HUES64 (cell line): ENCODE measurements around the gene ZCCHC24.

Experiments
- H3K27ac ChIP-seq: 2 replicates; pipeline ENCODE4 v1.7.0; 2013; ENCODE audit warnings: low read depth, low read length, inconsistent platforms
- H3K27me3 ChIP-seq: 2 replicates; pipeline ENCODE4 v1.6.1; 2013; ENCODE audit warnings: mild to moderate bottlenecking, low read length; ENCODE audit not compliant: insufficient read depth
- H3K36me3 ChIP-seq: 2 replicates; pipeline ENCODE4 v1.6.1; 2013; ENCODE audit warnings: mild to moderate bottlenecking, low read length; ENCODE audit not compliant: insufficient read depth
- H3K4me1 ChIP-seq: 2 replicates; pipeline ENCODE4 v1.6.1; 2013; ENCODE audit warnings: mild to moderate bottlenecking, low read length, moderate library complexity; ENCODE audit not compliant: insufficient read depth
- H3K4me3 ChIP-seq: 2 replicates; pipeline ENCODE4 v1.5.1; 2013; ENCODE audit warnings: mild to moderate bottlenecking, low read length, moderate library complexity
- H3K9ac ChIP-seq: 2 replicates; pipeline ENCODE4 v1.6.1; 2013; ENCODE audit warnings: mild to moderate bottlenecking, low read depth, low read length
- H3K9me3 ChIP-seq: 2 replicates; pipeline ENCODE4 v1.6.1; 2013; ENCODE audit warnings: low read depth, low read length; ENCODE audit not compliant: insufficient read depth
- WGBS: fragments of 150-250, 120-280 bp; methylation state at CpG from one replicate; pipeline ENCODE4 v1.1.7; 2013; ENCODE audit warnings: missing lambda C conversion rate; 5-methylcytosine and 5-hydroxymethylcytosine counted together

The ZCCHC24 gene

DNA sequence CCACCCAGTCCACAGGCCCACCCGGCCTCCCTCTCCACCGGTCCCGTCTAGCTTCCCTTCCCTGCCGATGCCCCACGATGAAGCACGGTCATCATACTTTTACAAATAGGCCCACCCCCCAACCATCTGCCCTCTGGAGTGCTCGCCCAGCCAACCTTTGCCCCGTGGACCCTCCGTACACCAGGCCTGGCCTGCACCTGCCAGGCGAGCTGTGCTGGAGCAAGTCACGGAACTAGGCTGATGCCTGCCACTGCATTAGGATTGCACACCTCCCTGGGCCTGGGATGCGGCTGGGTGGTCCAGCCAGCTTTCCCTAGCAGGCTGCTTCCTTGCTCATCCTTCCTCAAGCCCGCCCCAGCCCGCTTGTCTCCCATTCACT is 53.4 kb downstream of the ZCCHC24 start:
- no peaks in the 10 kb centered on the region for H3K27me3 ChIP-seq
- H3K27ac ChIP-seq, result no peak overlapping the region
- no peaks in the 10 kb centered on the region for H3K9me3 ChIP-seq
- no peaks in the 10 kb centered on the region for H3K4me1 ChIP-seq
- 84% methylated on average over 14 of the region's 14 CpGs for WGBS
- H3K9ac ChIP-seq, result no peak overlapping the region
- H3K4me3 ChIP-seq, result no peak overlapping the region
- H3K36me3 ChIP-seq, result no peaks in the 10 kb centered on the region

- Histone ChIP-seq H3K36me3 (no peaks in the 10 kb centered on the region), H3K27ac (no peak overlapping the region)
These were observed 54.0 kb downstream of the ZCCHC24 start for GRCh38 chr10:79391231-79392019.

DNA sequence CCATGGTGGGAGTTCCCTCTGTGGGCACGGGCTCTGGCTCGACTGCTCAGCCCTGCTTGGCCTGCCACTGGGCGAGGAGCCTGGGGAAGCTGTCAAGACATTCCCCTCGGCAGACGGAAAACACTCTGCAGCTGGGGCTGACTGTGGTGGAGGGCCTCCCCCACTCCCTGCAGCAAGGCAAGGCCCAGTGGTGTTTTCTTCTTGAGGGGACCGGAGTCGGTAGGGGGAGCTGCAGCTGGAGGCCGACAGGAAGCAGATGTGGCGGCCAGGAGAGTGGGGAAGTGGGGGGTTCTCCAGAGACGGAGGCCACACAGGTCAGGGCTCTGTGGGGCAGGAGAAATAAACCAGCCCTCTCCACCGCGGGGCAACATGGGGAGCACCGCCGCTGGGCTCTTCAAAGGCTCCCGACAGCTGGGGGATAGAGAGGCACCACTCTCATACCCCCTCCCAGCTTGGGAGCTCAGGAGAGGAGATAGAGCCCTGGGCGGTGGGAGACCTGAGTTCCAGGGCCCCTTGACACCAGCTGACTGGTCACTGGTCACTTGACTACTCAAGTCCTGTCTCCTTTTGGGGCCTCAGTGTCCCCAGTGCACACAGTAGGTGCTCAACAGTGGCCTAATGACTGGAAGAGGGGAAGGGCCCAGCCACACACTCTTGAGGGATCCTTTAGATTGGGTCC is 54.7 kb downstream of the ZCCHC24 start:
- Histone ChIP-seq H3K36me3 (no peaks in the 10 kb centered on the region), H3K27ac (no peak overlapping the region), H3K9ac (no peak overlapping the region), H3K9me3 (no peaks in the 10 kb centered on the region), H3K27me3 (no peaks in the 10 kb centered on the region), H3K4me1 (no peaks in the 10 kb centered on the region), H3K4me3 (no peak overlapping the region)
- WGBS, result 85% methylated on average over 16 of the region's 16 CpGs

More at GRCh38 chr10:79391231-79392019, 54.0 kb downstream of the ZCCHC24 start:
- Histone ChIP-seq H3K9me3 (no peaks in the 10 kb centered on the region), H3K9ac (no peak overlapping the region), H3K27me3 (no peaks in the 10 kb centered on the region), H3K4me1 (no peaks in the 10 kb centered on the region), H3K4me3 (no peak overlapping the region)
- WGBS, result 82% methylated on average over 12 of the region's 12 CpGs

- WGBS, result 98% methylated on average over 2 of the region's 2 CpGs
- no peak overlapping the region for H3K27ac ChIP-seq
- no peak overlapping the region for H3K9ac ChIP-seq
- no peaks in the 10 kb centered on the region for H3K4me1 ChIP-seq
- no peak overlapping the region for H3K4me3 ChIP-seq
- no peaks in the 10 kb centered on the region for H3K27me3 ChIP-seq
- no peaks in the 10 kb centered on the region for H3K36me3 ChIP-seq
- H3K9me3 ChIP-seq, result no peaks in the 10 kb centered on the region
These were observed 55.4 kb downstream of the ZCCHC24 start for GRCh38 chr10:79390057-79390456.

- H3K9me3 ChIP-seq, result no peaks in the 10 kb centered on the region
- H3K27me3 ChIP-seq, result no peaks in the 10 kb centered on the region
- H3K36me3 ChIP-seq, result no peaks in the 10 kb centered on the region
- WGBS, result 85% methylated on average over 10 of the region's 11 CpGs
- no peaks in the 10 kb centered on the region for H3K4me1 ChIP-seq
- H3K9ac ChIP-seq, result no peak overlapping the region
- no peak overlapping the region for H3K4me3 ChIP-seq
- no peak overlapping the region for H3K27ac ChIP-seq
These were observed 57.2 kb downstream of the ZCCHC24 start for GRCh38 chr10:79387974-79388850.

GRCh38 chr10:79387466-79387973 is 57.9 kb downstream of the ZCCHC24 start:
- 90% methylated on average over 5 of the region's 5 CpGs for WGBS
- Histone ChIP-seq H3K9ac (no peak overlapping the region), H3K9me3 (no peaks in the 10 kb centered on the region), H3K27me3 (no peaks in the 10 kb centered on the region), H3K27ac (no peak overlapping the region), H3K4me1 (no peaks in the 10 kb centered on the region), H3K36me3 (no peaks in the 10 kb centered on the region), H3K4me3 (no peak overlapping the region)

DNA sequence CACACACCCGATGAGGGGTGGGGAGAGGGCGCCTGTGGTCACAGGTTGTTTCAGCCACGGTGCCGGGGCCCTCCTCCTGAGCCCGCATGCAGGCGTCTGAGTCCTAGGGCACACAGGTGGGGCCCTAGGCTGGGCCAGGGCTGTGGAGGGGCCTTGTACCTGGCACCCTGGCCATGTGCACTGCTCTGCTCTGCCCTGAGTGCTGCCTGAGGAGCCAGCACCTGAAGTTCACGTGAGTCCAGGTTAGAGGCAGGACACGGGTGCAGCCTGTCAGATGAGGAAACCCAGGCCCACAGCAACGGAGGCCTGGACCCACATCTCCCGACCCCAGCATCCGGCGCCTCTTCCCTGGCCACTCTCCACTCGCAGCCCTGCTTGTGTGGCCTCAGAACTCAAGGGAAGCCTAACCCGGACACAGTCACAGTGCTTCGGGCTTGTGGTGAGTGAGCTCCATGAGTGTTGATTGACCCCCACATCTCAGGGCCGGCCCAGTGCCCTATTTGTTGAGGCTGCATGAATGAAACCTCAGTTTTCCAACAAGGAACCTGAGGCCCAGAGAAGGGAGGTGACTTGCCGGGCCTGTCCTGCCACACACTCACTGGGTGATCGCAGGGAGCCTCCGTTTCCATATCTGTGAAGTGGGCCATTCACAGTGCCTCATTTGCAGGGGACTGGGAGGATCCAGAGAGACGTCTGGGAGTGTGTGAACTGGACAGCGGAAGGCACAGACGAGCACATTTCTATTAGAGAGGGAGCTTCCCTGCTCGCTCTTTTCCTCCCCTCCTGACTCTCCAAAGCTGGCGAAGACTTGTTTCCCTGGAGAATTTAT is 58.6 kb downstream of the ZCCHC24 start:
- 84% methylated on average over 24 of the region's 24 CpGs for WGBS
- Histone ChIP-seq H3K9me3 (no peaks in the 10 kb centered on the region), H3K9ac (no peak overlapping the region), H3K4me3 (no peak overlapping the region), H3K27me3 (no peaks in the 10 kb centered on the region), H3K36me3 (no peaks in the 10 kb centered on the region), H3K27ac (no peak overlapping the region), H3K4me1 (no peaks in the 10 kb centered on the region)

DNA sequence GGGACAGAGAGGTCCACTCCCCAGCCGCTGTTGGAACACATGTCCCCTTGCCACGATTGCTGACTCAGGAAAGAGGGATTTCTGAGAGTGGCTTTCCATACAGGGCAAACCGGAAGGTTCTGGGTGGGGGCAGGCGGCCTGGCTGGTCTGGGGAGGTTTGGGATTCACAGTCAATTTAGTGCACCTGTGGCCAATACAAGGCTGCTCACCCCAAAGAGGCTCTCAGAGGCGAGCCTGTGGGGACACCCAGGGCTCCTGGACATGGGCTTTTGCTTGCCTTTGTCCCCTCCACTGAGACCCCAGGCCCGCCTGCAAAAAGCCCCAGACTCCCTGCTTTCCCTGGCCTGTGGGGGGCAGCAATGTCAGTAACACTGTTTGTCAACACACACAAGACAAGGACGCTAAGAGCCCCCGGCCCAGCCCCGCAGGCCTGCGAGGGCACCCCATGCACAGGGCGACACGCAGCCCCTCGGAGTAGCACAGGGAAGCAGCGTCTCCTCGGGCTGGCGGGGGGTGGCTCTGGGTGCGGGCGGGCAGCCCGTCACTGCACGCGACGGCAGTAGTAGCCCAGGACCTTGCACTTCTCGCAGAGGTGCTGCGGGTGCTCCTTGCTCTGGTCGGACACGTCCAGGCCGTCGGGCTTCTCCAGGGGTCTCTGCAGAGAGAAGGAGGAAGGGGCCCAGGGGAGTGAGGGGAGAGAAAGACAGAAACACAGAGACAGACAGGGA is 59.5 kb downstream of the ZCCHC24 start:
- no peak overlapping the region for H3K27ac ChIP-seq
- WGBS, result 83% methylated on average over 28 of the region's 28 CpGs

DNA sequence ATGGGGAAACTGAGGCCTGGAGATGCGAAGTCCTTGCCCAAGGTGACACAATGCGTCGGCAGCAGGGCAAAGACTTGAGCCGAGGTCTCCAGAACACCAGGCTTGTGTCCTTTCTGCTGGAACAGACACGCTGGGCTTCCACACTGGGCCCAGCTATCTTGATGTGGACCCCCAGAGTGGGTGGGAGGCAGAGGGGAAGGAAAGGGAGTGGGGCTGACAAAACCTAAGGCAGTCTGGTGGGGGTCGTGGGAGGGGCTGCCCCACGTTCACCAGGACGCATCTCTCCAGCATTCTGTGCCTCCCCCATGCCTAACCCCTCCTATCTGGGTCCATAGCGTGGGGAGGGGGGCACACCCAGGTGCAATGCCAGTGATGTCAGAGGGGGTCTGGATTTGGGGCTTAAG is 60.0 kb downstream of the ZCCHC24 start:
- Histone ChIP-seq H3K4me3 (no peak overlapping the region), H3K27me3 (no peaks in the 10 kb centered on the region), H3K27ac (no peak overlapping the region), H3K36me3 (no peaks in the 10 kb centered on the region), H3K9ac (no peak overlapping the region), H3K4me1 (no peaks in the 10 kb centered on the region), H3K9me3 (no peaks in the 10 kb centered on the region)
- 89% methylated on average over 7 of the region's 9 CpGs for WGBS

More for the DNA sequence above, 59.5 kb downstream of the ZCCHC24 start:
- Histone ChIP-seq H3K9ac (no peak overlapping the region), H3K4me1 (no peaks in the 10 kb centered on the region), H3K36me3 (no peaks in the 10 kb centered on the region), H3K9me3 (no peaks in the 10 kb centered on the region), H3K4me3 (no peak overlapping the region), H3K27me3 (no peaks in the 10 kb centered on the region)

- Histone ChIP-seq H3K4me3 (no peak overlapping the region), H3K9me3 (no peaks in the 10 kb centered on the region), H3K36me3 (no peaks in the 10 kb centered on the region), H3K27ac (no peak overlapping the region), H3K27me3 (no peaks in the 10 kb centered on the region), H3K9ac (no peak overlapping the region), H3K4me1 (no peaks in the 10 kb centered on the region)
- 87% methylated on average over 14 of the region's 14 CpGs for WGBS
These were observed 60.5 kb downstream of the ZCCHC24 start for GRCh38 chr10:79384773-79385391.
